Parathyroid adenoma (tissue), 2 donors: ENCODE data around the gene ZMYND8.

Experiments
- H2AFZ ChIP-seq: fragments of 300-600 bp; sonication (generic); one replicate; pipeline ENCODE4 v1.7.0; 2017; ENCODE audit warnings: antibody characterized with exemption, mild to moderate bottlenecking
- H3K27ac ChIP-seq: fragments of 300-600 bp; sonication (generic); one replicate; pipeline ENCODE4 v1.7.0; 2017
- H3K27me3 ChIP-seq: fragments of 300-600 bp; sonication (generic); one replicate; pipeline ENCODE4 v1.7.0; 2017; ENCODE audit warnings: low read length; ENCODE audit not compliant: control insufficient read depth, insufficient read depth
- H3K36me3 ChIP-seq: fragments of 300-600 bp; sonication (generic); one replicate; pipeline ENCODE4 v1.7.0; 2017; ENCODE audit warnings: low read length; ENCODE audit not compliant: control insufficient read depth, insufficient read depth
- H3K4me1 ChIP-seq: fragments of 300-600 bp; sonication (generic); one replicate; pipeline ENCODE4 v1.7.0; 2017; ENCODE audit warnings: control low read depth
- H3K4me2 ChIP-seq: fragments of 300-600 bp; sonication (generic); one replicate; pipeline ENCODE4 v1.7.0; 2017; ENCODE audit warnings: low read length
- H3K4me3 ChIP-seq: fragments of 300-600 bp; sonication (generic); one replicate; pipeline ENCODE4 v1.7.0; 2017; ENCODE audit warnings: low read depth, low read length
- H3K79me2 ChIP-seq: fragments of 300-600 bp; sonication (generic); one replicate; pipeline ENCODE4 v1.7.0; 2017; ENCODE audit warnings: control low read depth
- H3K9ac ChIP-seq: fragments of 300-600 bp; sonication (generic); one replicate; pipeline ENCODE4 v1.7.0; 2017; ENCODE audit warnings: mild to moderate bottlenecking
- H3K9me3 ChIP-seq: fragments of 300-600 bp; sonication (generic); one replicate; pipeline ENCODE4 v1.7.0; 2017; ENCODE audit warnings: low read length; ENCODE audit not compliant: control insufficient read depth
- CTCF ChIP-seq: fragments of 300-600 bp; sonication (generic); IDR thresholded peaks from one replicate; pipeline ENCODE4 v1.7.0; 2017; ENCODE audit warnings: antibody characterized with exemption, mild to moderate bottlenecking
- donor health status: primary hyperparathyroidism.

Gene ZMYND8

GRCh38 chr20:47320990-47321805, 35.3 kb downstream of the ZMYND8 start:
- TF ChIP-seq CTCF: no peak
- no peak overlapping the region for H3K4me3 ChIP-seq
- H2AFZ ChIP-seq: no peak overlapping the region
- no peak overlapping the region for H3K9ac ChIP-seq
- no peak overlapping the region for H3K4me2 ChIP-seq
- peaks cover 40% of the 10 kb centered on the region for H3K4me1 ChIP-seq
- H3K27ac ChIP-seq: peak overlapping the region; percentile 95
- H3K9me3 ChIP-seq: no peaks in the 10 kb centered on the region
- H3K36me3 ChIP-seq: no peaks in the 10 kb centered on the region
- no peaks in the 10 kb centered on the region for H3K27me3 ChIP-seq
- H3K79me2 ChIP-seq: peaks cover 62% of the 10 kb centered on the region

DNA sequence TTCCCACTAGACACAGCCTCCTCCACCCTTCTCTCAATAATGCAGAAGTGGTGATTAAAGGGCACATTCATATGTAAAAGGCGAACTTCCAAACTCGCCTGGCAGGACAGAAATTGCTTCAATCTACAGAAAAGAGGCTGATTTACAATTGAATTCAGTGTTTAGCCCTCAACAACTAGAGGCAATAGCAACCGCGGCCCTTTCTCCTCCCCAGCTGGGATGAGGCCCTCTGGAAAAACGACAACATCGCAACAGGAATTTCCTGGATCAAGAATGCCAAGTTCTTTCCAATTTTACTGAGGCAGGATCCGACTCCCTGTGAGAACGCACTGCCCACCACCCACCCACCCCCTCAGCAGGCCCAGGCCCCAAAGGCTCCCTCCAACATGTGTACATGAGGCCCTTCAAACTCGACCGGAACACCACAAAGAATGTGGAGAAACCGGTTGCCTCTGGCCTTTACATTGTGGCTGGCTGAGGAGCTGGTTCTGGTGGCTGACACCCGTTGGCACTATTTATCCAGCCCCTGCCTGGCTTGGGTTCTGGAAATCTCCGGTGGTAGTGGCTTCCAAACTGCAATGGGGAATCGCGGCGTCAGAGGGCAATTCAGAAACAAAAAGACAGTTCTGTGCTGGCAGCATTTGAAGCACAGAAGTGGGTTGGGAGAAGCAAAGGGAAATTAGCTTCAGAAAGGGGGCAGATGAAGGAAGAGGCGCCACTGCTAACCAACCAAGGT, 36.8 kb downstream of the ZMYND8 start:
- H3K4me3 ChIP-seq: no peak overlapping the region

DNA sequence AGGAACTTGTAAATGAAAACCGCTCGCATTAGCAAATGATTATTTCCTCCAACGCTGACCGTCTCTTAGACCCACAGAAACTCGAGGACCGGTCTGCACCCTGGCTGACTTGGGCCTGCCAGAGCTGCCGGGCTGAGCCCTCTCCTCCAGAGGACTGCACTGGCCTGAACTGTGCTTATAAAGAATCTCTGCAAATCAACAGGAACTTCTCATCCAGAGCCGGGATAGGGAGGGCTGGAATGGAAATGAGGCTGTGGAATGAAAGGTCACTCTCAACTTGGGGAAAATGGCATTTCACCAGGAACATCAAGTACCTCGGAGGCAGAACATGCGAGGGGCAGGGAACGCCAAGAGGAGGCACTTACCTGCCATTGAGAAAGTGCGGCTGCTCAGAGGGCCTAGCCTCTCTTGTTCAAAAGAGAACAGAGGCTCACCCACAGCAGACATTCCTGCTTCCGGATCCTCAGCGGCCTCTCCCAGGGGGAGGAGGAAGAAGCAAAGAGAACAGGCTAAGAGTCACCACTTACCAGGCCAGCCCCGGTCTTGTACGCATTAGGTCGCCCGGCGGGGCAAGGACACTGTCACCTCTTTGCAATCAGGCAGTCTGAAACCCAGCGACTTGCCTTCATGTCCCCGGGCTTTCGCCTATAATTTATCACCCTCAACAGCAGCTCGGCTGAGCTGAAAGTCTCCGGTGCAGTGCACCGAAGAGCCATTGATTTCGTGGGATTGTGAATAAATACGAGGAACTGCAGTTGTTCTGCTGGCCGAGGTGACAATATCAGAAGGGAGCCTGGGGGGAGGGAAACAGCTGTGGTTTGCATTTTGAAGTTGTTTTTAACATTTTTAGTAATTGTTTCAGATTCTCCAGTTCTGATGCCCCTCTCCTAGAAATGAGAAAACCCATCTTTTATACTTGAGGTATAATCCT, 37.6 kb downstream of the ZMYND8 start:
- Histone ChIP-seq H3K4me3 (peak overlapping the region; percentile 8), H3K9ac (peak overlapping the region; percentile 13), H3K4me2 (peak overlapping the region; percentile 52), H3K27ac (peak overlapping the region; percentile 95), H3K27me3 (no peaks in the 10 kb centered on the region), H3K36me3 (no peaks in the 10 kb centered on the region), H3K79me2 (peaks cover 67% of the 10 kb centered on the region), H3K4me1 (peaks cover 54% of the 10 kb centered on the region), H2AFZ (peak overlapping the region; percentile 35), H3K9me3 (no peaks in the 10 kb centered on the region)
- TF ChIP-seq CTCF: no peak

More for the DNA sequence above, 36.8 kb downstream of the ZMYND8 start:
- TF ChIP-seq CTCF: no peak
- Histone ChIP-seq H3K79me2 (peaks cover 67% of the 10 kb centered on the region), H3K4me1 (peaks cover 52% of the 10 kb centered on the region), H3K27me3 (no peaks in the 10 kb centered on the region), H3K9ac (no peak overlapping the region), H3K27ac (peak overlapping the region; percentile 95), H3K4me2 (peak overlapping the region; percentile 52), H3K9me3 (no peaks in the 10 kb centered on the region), H3K36me3 (no peaks in the 10 kb centered on the region), H2AFZ (peak overlapping the region; percentile 35)

DNA sequence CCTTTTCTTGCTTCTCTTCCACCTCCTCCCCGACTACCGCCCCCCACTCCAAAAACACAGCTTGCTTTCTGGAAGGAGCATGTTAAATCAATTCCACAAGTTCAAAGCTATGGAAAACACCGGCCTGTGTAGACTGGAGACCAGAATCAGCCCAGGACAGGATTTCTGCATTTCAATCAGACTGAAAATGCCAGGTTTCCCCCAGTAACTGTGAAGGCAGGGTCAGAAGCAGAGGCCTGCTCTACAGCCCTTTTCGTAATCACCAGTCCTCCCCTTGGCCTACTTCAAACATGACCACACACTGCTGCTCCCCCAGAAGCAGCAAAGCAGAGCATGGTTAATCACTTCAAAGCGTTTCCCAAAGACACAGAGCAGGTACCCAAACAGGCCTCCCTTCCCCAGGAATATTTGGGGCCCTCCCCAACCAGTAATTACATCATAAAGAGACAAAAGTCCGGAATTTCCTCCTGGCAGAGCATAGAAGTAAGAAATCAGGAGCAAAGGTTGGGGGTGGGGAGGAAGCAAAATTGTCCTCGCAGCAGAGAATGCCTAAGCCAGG, 38.4 kb downstream of the ZMYND8 start:
- peaks cover 53% of the 10 kb centered on the region for H3K4me1 ChIP-seq
- peak overlapping the region; percentile 52 for H3K4me2 ChIP-seq
- peak overlapping the region; percentile 8 for H3K4me3 ChIP-seq
- H2AFZ ChIP-seq: peak overlapping the region; percentile 35
- H3K27ac ChIP-seq: peak overlapping the region; percentile 95
- no peak overlapping the region for H3K9ac ChIP-seq
- H3K36me3 ChIP-seq: no peaks in the 10 kb centered on the region
- no peak for TF ChIP-seq CTCF
- no peaks in the 10 kb centered on the region for H3K27me3 ChIP-seq
- peaks cover 62% of the 10 kb centered on the region for H3K79me2 ChIP-seq
- no peaks in the 10 kb centered on the region for H3K9me3 ChIP-seq
